Osteoblast (primary cell): ENCODE measurements around the gene NPDC1. TPM values are rescaled to one million over a fixed set of nuclear protein-coding genes. Genes with fewer than 3 reads are reported as not detected.

Experiments
- DNase-seq: peaks from one replicate; pipeline ENCODE4 v3.0.0; 2011; ENCODE audit warnings: low spot score, mixed read lengths; ENCODE audit not compliant: insufficient read length; ENCODE audit errors: missing footprints
- H2AFZ ChIP-seq: 2 replicates; pipeline ENCODE4 v1.6.0; 2011; ENCODE audit warnings: mild to moderate bottlenecking, low read length
- H3K27ac ChIP-seq: 2 replicates; pipeline ENCODE4 v1.5.1; 2011; ENCODE audit warnings: mild to moderate bottlenecking, low read depth, low read length, moderate library complexity
- H3K27me3 ChIP-seq: 2 replicates; pipeline ENCODE4 v1.6.0; 2012; ENCODE audit warnings: mild to moderate bottlenecking, control low read depth, inconsistent platforms, low read length, moderate library complexity; ENCODE audit not compliant: insufficient read depth
- H3K36me3 ChIP-seq: 2 replicates; pipeline ENCODE4 v1.5.1; 2011; ENCODE audit warnings: mild to moderate bottlenecking, low read length, control low read depth, moderate library complexity; ENCODE audit not compliant: insufficient read depth
- H3K4me1 ChIP-seq: 2 replicates; pipeline ENCODE4 v1.5.1; 2011; ENCODE audit warnings: mild to moderate bottlenecking, low read length, control low read depth, moderate library complexity; ENCODE audit not compliant: insufficient read depth
- H3K4me2 ChIP-seq: 2 replicates; pipeline ENCODE4 v1.6.0; 2011; ENCODE audit warnings: mild to moderate bottlenecking, low read length; ENCODE audit not compliant: insufficient read depth
- H3K4me3 ChIP-seq: fragments of 200-600 bp; sonication (generic); 3 replicates; pipeline ENCODE4 v1.5.1; 2012; ENCODE audit warnings: mild to moderate bottlenecking, low read length, inconsistent platforms; ENCODE audit not compliant: insufficient read depth
- H3K79me2 ChIP-seq: 2 replicates; pipeline ENCODE4 v1.6.0; 2012; ENCODE audit warnings: mild to moderate bottlenecking, low read length, control low read depth, inconsistent platforms; ENCODE audit not compliant: insufficient read depth
- H3K9me3 ChIP-seq: 2 replicates; pipeline ENCODE4 v1.5.1; 2011; ENCODE audit warnings: low read depth, low read length, control low read depth
- H4K20me1 ChIP-seq: 2 replicates; pipeline ENCODE4 v1.6.0; 2012; ENCODE audit warnings: mild to moderate bottlenecking, low read length, control low read depth; ENCODE audit not compliant: insufficient read depth
- CTCF ChIP-seq: IDR thresholded peaks from 2 replicates; pipeline ENCODE4 v1.5.1; 2011; ENCODE audit warnings: mild to moderate bottlenecking, low read depth, low read length, moderate library complexity; ENCODE audit errors: extremely low read depth
- total RNA-seq: library from RNA; depleted of rRNA; stranded (reverse); fragments of >200 nt; gene quantifications from 2 replicates; pipeline ENCODE4 v1.2.3, GENCODE V29; 2012

The NPDC1 gene
- total RNA-seq, 1 donor: 10.1 TPM

- Histone ChIP-seq H3K4me1 (peaks cover 5% of the 10 kb centered on the region), H3K36me3 (peaks cover 7% of the 10 kb centered on the region), H4K20me1 (peaks cover 6% of the 10 kb centered on the region), H3K4me2 (no peak overlapping the region), H3K27ac (no peak overlapping the region), H3K27me3 (no peaks in the 10 kb centered on the region), H2AFZ (no peak overlapping the region), H3K4me3 (no peak overlapping the region), H3K79me2 (peaks cover 27% of the 10 kb centered on the region), H3K9me3 (no peaks in the 10 kb centered on the region)
- no peak for TF ChIP-seq CTCF
- DNase-seq: no peak
Observed at GRCh38 chr9:137075275-137075775, 29.3 kb upstream of the NPDC1 start.

GRCh38 chr9:137074657-137075274 lies 28.8 kb upstream of the NPDC1 start:
- H3K27ac ChIP-seq: no peak overlapping the region
- H3K27me3 ChIP-seq: no peaks in the 10 kb centered on the region
- no peaks in the 10 kb centered on the region for H3K9me3 ChIP-seq
- H3K4me2 ChIP-seq: no peak overlapping the region
- H3K36me3 ChIP-seq: peaks cover 5% of the 10 kb centered on the region
- TF ChIP-seq CTCF: no peak
- no peak overlapping the region for H2AFZ ChIP-seq
- H3K79me2 ChIP-seq: peaks cover 21% of the 10 kb centered on the region
- peaks cover 5% of the 10 kb centered on the region for H3K4me1 ChIP-seq
- DNase-seq: peak; percentile 57
- no peak overlapping the region for H3K4me3 ChIP-seq
- peaks cover 6% of the 10 kb centered on the region for H4K20me1 ChIP-seq

GRCh38 chr9:137073992-137074399 lies 28.0 kb upstream of the NPDC1 start:
- Histone ChIP-seq H2AFZ (no peak overlapping the region), H3K36me3 (no peaks in the 10 kb centered on the region), H3K79me2 (peaks cover 13% of the 10 kb centered on the region), H3K4me1 (peaks cover 5% of the 10 kb centered on the region), H3K4me3 (no peak overlapping the region), H3K9me3 (no peaks in the 10 kb centered on the region), H4K20me1 (no peaks in the 10 kb centered on the region), H3K27me3 (no peaks in the 10 kb centered on the region), H3K4me2 (no peak overlapping the region), H3K27ac (no peak overlapping the region)
- no peak for DNase-seq
- TF ChIP-seq CTCF: no peak

- no peaks in the 10 kb centered on the region for H3K27me3 ChIP-seq
- H3K4me1 ChIP-seq: peaks cover 5% of the 10 kb centered on the region
- peaks cover 6% of the 10 kb centered on the region for H4K20me1 ChIP-seq
- H2AFZ ChIP-seq: peak overlapping the region; percentile 62
- peak overlapping the region; percentile 82 for H3K4me2 ChIP-seq
- H3K4me3 ChIP-seq: peak overlapping the region; percentile 71
- DNase-seq: peak; percentile 58
- H3K79me2 ChIP-seq: no peaks in the 10 kb centered on the region
- H3K27ac ChIP-seq: no peak overlapping the region
- TF ChIP-seq CTCF: no peak
- H3K36me3 ChIP-seq: no peaks in the 10 kb centered on the region
- H3K9me3 ChIP-seq: no peaks in the 10 kb centered on the region
Observed at GRCh38 chr9:137071282-137071681, 25.3 kb upstream of the NPDC1 start.
